GM18508 (cell line): ENCODE measurements around the gene TSPAN18.

ENCODE experiments used
- ATAC-seq: cut with Tn5 transposase; IDR thresholded peaks from one replicate; pipeline ENCODE4 v1.9.1; 2021; ENCODE audit warnings: moderate number of reproducible peaks; ENCODE audit not compliant: insufficient read depth, unreplicated experiment

TSPAN18 gene

DNA sequence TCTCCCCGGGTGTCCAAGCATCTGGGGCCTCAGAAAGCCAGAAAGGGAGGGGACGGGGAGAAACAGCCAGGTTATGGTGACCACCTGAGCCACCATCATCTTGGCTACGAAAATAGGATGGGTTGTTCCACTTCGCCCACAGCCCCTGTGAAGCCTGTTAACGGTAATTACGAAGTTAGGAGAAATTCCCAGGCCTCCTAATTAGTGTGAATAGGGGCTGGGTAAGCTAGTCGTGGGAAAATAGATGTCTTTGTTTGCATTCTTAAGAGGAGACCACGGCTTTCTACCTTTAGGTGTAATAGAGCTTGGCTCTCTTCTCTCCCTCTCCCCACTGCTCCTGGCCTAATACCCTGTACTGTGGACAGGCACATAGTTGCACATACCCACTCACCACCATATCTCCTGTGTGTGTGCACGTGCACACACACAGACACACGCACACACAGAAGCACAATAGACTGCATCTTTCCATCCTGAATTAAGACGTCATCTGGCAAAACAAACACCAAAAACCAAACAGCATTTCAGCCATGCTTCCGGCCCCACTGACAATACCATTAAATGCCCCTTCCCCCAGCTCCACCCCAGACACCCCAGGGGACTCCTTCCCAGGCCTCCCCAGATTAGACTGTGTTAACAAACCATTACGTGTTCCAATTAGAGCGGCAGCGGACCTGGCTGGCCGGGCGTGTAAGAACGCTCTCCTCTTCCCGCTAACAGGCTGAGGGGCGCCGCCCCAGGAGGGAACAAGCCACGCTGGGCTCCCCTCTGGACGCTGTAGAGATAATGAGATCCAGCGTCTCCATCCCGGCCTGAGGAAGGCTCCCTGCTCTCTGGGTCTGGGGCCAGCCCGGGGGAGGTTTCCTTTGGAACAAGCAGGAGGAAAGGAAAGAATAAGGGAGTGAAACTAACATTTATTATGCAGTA lies 151.1 kb downstream of the TSPAN18 start:
- no peak for ATAC-seq

DNA sequence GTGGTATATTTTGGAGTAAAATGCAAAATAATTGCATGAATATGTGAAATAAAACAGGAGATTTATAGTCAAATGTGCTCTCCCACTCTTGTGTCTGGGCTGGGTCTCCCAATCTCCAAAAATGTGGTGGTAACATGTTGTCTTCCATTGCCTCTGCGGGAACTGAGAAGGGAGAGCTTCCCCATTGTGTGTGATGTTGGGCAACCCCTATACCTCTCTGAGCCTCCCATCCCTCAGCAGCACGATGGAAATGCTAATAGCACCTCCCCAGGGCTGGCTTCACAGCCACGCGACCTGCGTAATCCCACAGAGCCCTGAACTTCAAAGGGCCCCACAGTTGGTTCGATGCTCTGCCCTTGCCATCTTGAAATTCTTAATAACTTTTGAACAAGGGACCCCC lies 151.9 kb downstream of the TSPAN18 start:
- no peak for ATAC-seq

DNA sequence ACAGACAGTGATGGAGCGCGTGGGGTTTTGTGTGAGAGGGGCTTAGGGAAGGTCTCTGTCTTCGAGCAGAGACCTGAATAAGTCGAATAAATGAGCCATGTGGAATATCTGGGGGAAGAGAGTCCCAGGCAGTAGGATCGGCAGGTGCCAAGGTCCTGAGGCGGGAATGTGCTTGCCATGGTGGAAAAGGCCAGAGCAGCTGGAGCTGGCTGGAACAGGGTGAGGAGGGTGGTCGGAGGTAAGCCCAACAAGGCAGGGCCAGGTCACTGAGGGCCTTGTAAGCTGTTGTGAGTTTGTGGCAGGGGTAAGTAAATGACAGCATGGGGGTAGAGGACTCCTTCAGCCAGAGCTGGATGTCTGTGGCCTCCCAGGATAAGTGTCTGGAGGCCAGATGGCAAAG lies 152.7 kb downstream of the TSPAN18 start:
- no peak for ATAC-seq

DNA sequence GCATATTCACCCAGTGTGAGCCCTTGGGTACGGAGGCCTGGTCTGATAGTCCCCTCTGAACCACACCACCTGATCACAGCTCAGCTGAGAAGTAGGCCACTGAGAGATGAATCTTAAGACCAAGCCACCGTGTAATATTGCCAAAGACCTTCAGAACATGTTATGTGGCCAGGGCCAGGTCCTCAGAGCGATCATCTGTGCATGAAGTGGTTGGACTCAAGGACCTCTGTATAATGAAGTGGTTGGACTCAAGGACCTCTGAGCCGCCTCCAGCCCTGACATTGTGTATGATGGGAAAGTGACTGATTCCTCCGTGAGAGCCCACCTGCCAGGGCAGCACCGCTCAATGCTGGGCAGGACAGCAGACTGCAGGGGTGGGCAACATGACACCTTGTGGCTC lies 153.7 kb downstream of the TSPAN18 start:
- no peak for ATAC-seq

DNA sequence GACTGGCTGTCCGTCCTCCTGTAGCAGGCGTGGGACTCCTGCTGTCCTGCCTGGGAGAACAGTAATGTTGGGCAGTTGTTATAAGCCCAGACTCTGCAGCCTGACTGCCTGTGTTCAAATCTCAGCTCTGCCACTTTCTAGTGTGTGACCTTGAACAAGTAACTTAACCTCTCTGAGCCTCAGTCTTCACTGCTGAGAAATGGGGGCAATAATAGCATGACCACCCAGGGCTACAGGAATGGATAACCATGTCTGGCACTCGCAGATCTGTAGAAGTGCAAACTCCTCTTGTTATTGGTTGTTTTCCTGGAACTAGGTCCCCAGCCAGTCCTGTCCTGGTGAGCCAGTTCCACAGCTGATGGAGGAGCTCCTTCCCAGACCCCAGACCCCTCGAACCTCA lies 154.2 kb downstream of the TSPAN18 start:
- no peak for ATAC-seq

DNA sequence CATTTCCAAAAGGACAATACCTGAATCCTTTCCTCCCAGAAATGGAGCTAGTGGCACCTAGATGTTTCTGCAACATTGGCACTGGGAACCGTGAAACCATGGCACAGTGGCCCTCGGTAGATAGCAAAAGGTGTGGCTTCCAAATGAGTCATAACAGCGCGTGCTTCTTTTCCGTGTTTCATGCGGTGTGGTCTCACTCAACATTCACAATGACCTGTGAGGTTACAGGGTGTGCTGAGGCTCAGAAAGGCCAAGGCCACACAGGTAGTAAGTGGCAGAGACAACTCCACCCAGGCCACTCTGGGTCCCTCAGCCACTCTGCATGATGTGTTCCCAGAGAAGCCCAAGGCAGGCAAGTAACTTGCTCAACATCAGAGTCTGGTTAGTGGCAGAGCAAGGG lies 156.5 kb downstream of the TSPAN18 start:
- no peak for ATAC-seq

DNA sequence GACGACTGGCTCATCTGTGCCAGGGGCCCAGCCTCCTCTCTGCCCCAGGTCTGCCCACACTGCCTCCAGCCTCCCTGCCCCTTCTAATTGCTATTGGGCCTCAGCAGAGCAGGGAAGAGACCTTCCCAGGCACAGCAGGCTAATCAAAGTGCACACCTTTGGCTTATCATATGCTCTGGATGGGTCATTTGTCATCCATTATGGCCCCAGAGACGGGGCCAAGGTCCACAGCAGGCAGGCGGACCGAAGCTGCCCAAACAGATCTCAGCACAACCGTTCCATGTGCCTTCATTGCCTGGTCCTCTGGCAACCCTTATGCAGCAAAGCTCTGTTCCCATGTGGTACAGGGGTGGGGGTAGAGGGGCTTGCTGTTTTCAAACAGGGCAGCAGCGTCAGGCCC lies 157.3 kb downstream of the TSPAN18 start:
- ATAC-seq = no peak

DNA sequence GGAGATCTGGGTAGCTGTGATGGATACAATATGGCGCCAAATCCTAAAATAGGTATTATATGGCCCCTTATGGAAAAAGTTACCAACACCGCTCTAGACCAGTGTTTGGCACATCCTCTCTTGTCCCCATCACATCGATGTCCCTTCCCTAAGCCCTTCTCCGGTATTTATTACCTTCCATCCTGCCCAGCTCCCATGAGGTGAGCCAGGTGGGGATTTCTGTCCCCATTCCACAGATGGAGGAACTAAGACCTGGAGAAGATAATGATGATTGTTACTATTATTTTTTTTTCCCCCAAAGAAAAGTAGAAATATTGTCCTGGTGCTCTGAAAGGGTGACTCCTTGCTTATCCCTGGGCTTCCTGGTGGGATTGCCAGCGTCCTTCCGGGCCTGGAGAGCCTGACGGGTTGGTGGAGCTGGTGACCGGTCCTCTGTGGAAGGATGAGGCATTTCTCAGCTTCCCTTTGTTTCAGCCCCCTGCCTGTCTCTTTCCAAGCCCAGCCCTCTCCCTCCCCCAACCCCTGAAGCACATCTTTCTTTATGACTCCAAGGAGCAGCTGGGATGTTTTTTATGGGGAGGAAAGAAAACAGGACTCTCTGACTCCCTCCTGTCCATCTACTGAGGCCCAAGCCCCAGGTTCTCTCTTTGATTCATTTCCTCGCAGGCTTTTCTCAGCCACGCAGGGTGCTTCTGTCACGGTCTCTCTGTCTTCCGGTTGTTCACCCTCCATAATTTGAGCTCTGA lies 158.5 kb downstream of the TSPAN18 start:
- ATAC-seq = no peak

DNA sequence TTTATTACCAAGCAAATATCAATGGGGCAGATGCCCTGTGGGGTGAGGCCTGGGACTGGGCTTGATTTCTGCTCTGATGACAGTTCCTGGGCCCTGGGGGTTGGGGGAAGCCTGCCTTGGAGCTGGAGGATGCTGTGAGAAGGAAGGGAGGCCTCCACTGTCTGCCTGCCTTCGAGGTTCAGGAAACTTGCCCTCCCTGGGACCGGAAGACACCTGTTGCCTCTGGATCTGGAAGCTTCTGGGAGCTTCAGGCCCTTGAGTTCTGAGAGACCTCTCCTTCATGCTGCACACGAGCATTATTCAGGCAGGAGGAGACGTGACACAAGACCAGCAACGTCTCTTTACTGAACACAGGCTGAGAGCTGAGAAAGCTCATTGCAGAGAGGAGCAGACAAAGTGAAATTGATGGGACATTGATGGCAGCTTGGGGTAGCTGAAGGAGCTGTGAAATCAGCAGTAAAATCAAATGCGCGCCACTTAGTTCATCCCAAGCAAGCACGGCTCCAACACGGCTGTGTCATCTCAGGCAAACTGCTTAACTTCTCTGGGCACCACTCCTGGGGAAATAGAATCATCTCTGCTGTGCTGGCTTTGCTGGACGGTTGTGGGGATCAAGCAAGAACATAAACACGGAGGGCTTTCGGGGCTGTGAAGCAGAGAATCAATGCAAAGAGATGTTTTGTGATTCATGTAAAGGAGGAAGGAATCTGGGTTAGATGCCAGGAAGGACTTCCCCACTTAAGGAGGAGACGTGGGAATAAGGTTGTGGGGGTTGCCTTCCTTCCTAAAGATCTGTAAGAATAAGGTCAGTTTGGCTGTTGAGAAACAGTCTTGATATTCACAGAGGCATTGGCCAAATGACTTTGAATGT lies 159.4 kb downstream of the TSPAN18 start:
- ATAC-seq = no peak

DNA sequence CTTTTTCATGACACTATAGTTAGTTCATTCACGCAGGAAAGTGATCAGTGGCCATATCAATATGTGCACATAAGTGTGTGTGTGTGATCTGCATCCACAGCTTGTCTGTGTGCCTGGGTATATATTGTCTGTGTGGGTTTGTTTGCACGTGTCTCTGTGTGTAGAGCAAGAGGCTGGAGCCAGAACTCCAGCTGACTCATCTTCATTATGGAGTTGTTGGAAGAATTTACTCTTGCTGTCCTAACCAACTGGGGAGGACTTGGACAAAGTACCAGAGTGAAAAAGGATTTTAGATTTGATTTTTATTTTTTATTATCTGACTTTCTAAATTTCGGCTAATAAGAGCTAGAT lies 160.0 kb downstream of the TSPAN18 start:
- no peak for ATAC-seq

DNA sequence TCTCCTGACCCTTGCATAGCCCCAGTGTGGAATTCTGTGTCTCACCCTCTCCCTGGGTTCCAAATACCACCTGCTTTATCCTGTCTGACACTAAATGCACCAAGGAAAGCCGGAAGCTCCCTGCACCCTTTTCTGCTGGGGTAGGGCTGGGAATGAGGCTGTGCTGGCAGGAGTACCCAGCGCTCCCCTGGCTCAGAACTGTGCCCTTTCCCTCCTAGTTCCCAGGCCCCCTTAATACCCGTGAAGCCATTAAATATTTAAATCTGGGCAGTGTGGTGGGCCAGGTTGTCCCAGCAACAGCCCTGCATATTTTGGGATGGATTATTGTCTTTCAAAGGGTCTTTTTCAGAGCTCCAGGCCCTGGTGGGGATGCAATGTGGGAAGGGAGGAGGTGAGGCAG lies 160.9 kb downstream of the TSPAN18 start:
- no peak for ATAC-seq

DNA sequence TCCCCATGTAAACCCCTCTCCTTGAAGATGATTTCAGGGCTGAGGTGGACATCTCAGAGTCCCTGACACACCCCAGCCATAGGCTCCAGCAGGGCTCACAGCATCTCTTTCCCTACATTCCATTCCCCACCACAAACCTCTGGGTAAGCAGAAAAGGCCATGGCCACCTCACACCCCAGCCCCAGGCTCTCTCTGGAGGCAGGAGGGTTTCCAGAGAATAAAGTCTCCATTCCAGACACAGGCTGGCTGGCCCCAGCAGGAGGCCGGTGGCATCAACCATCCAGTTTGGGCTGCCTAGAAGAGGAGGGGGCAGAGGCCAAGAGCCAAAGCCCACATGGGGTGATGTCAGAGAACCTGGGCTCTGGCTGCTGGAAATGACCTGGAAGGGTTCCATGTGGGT lies 162.5 kb downstream of the TSPAN18 start:
- ATAC-seq = no peak

DNA sequence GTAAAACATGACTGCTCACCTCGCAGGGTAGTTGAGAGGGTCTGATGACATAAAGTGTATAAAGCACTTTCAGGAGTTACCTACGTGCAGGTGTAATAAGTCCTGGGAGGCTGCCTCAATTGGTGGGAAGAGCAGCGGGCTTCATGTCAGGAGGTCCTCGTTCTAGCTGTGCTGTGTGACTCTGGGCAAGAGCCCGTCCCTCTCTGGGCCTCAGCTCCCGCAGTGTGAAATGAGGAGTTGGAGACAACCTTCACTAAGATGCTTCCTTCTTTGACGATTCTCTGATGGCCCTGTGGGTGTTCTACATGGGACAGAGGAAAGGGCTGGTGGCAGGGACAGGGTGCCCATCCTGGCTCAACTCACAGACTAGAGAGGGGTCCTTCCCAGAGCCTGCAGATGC lies 166.1 kb downstream of the TSPAN18 start:
- no peak for ATAC-seq

DNA sequence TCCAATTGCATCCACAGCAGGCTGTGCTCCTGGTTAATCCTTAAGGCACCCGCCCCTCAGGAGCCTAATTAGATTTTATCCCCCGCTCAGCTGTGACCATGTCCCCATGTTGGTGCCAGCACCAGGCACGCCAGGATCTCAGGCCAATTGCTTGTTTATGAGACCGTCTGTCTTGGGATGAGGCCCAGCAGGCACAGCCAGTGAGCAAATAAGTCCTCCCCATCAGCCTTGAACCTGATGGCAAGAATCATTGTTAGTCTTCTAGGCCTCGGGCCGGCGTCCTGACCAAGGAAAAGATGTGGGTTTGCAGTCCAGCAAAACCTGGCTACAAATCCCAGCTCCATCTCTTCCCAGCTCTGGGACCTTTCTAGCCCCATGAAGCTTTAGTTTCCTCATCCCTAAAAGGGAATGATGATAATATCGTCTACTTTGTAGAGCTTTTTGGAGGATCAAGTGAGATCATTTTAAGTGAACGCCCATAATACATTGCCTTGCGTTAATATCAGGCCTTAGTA lies 166.6 kb downstream of the TSPAN18 start:
- no peak for ATAC-seq

DNA sequence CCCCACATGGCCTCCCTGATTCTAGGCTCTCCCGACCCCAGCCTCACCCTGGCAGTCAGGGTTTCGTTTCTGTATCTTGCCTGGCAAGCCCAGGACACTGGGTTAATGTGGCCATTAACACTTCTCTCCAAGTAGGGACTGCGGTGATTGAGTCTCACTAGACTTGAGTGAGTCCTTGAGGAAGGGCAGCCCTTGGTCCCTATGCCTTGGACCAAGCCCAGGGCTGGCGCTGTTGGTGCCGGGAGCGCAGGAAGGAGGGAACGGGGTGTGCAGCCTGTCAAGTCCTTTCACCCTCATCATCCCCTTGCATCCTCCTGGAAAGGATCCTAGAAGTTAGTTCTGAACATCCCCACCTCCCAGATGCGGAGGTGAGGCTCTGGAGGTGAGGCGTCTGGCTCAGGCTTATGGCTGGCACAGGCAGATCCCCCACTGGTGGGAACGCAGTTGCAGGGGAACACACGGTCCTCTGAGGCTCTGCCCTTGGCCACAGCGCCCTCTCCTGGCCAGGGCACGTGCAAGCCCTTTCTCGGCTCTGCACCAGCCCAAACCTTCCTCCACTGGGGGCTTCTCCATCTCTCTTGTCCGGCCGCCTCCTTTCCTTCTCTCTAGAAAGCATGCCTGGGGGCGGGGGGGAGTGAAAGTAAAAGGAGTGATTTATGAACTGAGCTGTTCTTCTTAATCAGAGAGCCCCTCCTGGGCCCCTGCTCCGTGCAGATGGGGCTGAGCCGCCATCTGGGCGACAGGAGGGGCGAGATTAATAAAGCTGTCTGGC lies 167.3 kb downstream of the TSPAN18 start:
- ATAC-seq = no peak

DNA sequence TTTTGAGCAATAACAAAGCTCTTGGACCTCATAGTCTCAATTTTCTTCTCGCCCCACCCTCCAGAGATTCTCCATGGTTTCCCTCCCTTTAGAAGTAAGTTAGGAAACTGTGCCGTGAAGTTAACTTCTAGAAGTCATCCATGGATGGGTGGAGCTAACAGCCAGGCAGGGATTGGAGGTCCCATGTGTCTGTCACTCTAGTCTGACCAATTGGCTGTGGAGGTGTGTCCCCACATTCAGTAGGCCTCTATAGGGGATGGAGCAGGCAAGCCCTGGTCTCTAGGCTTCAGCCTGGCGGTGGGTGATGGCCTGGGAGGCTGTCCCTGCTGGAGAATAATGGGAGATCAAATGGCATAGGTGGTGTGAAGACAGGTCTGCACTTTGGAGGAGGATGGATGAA lies 173.2 kb downstream of the TSPAN18 start:
- no peak for ATAC-seq

DNA sequence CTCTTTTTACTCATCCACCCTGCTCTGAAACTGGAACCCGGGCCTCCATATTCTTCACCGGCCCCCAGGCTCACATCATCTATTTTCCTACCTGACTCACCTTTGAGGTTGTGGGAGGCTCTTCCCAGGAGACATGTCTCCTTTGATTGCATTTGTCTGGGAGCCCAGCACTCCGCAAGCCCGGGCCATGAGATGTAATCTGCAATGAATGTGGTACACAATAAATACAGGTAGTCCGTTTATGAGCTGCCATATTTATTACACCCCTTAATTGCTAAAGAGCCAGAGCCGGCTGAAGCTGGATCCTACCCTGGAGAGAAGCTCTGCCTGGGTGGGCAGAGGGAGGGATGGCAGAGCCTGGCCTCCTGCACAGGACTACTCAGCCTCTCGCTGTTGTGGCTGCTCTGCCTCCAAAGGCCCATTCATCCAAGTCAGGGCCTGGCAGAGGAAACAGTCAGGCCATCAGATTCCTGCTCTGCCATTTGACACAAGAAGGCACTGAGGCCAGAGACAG lies 174.4 kb downstream of the TSPAN18 start:
- no peak for ATAC-seq

DNA sequence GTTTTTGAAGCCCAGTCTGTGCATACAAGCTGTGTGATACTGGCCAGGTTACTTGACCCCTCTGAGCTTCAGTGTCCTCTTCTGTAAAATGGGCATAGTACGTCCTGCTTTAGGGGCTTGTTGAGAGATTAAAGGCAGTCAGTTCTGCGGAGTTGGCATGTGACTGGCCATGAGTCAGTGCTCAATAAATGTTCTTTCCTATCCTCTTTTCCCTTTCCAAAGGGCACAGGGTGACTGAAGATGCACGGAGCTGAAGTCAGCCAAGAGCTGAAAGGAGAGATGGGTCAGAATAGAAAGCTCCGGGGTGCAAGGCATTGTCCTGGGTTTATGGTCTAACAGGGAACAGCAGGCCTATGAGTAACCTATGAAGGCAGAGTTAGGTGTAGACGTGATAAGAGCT lies 175.0 kb downstream of the TSPAN18 start:
- no peak for ATAC-seq

DNA sequence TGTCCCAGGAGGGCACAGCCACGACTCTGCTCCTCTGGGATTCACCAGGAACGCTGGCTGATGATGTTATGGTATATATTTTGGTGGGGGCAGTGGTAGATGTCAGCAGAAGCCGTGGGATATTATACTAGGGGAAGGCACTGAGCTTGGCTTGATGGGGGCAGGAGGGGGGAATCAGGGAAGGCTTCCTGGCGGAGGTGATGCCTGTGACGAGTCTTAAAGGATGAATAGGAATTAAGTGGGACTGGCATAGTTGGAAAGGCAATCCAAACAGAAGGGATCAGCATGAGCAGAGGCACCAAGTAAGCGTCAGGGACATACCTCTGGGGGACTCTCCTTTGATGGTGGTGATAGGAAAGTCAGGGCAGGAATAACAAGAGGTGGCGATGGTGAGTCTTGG lies 176.3 kb downstream of the TSPAN18 start:
- no peak for ATAC-seq

DNA sequence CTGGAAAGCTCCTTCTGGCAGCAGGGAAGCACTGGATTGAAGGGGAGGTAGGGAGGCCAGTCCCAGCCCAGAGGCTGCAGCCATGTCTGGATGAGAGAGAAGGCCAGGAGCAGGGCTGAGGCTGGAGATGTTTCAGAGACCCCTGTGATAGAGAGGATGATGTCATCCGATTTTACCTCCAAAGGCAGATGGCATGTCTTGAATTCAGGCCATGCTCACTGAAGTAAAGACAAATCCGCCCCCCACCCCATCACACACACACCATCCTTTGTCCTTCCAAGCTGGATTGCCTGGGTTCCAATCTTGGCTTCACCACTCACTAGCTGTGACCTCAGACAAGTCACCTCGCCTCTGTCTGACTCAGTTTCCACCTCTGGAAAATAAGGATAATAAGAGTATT lies 176.8 kb downstream of the TSPAN18 start:
- no peak for ATAC-seq
